ENCODE data around the gene MAPK10. TPM values are rescaled to one million over a fixed set of nuclear protein-coding genes. Genes with fewer than 3 reads are reported as not detected.

MAPK10 gene
- total RNA-seq, 2 experiments from 2014 or later = 0.28 to 0.36 TPM

DNA sequence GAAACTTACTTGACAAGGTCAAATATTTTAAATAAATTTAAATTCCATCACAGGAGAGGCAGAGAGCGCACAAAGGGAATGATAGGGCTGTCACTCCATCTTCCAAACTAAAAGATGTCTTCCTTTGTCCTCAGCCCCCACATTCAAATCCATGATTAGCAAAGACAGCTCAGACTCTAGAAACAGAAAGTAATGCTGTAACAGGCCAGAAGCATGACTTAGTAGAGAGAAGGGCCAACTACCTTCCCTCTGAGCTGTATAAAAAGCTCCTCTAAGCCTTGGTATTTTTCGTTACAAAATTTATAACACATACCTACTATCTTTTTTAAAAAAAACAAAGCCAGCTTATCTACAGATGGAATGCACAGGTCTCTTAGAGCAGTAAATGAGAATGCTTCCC lies 207.4 kb downstream of the MAPK10 start:
- POLR2A ChIA-PET = no interaction called here

DNA sequence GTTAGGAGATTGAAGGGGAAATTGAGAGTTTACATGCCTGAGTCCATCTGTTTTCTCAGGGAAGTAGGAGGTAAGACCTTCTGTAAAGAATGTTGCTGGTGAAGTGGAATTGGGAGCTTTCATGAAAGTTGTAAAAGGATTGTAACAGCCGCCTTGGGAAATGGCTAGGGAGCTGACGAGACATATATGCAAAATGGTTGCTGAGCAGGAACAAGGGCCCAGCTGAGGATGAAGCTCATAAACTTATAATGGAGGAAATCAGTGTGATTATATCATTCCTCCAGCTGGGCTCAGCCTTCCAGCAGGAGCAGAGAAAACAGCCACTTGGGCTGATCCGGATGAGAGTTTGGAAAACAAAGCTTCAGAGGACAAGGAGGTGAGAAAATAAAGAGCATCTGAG lies 208.7 kb downstream of the MAPK10 start:
- POLR2A ChIA-PET = no interaction called here
- intact Hi-C loops (cut with DNase I, micrococcal nuclease) = no loop called here
- TF ChIP-seq, protein P1, sequence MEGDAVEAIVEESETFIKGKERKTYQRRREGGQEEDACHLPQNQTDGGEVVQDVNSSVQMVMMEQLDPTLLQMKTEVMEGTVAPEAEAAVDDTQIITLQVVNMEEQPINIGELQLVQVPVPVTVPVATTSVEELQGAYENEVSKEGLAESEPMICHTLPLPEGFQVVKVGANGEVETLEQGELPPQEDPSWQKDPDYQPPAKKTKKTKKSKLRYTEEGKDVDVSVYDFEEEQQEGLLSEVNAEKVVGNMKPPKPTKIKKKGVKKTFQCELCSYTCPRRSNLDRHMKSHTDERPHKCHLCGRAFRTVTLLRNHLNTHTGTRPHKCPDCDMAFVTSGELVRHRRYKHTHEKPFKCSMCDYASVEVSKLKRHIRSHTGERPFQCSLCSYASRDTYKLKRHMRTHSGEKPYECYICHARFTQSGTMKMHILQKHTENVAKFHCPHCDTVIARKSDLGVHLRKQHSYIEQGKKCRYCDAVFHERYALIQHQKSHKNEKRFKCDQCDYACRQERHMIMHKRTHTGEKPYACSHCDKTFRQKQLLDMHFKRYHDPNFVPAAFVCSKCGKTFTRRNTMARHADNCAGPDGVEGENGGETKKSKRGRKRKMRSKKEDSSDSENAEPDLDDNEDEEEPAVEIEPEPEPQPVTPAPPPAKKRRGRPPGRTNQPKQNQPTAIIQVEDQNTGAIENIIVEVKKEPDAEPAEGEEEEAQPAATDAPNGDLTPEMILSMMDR (IDR thresholded peaks at IDR 0.05) = no peak

More for the DNA sequence above, 207.4 kb downstream of the MAPK10 start:
- no peaks in the 10 kb centered on the region for H3K4me1 Mint-ChIP-seq (ENCODE audit: low read depth)
- ATAC-seq (ENCODE audit: poor library complexity) (no peak), DNase-seq (no peak)
- H3K36me3 ChIP-seq (ENCODE audit: insufficient read depth, low read length) = no peaks in the 10 kb centered on the region
- no peaks in the 10 kb centered on the region for H3K27me3 Mint-ChIP-seq
- no peaks in the 10 kb centered on the region for H3K4me1 ChIP-seq (ENCODE audit: insufficient read depth, low read length)
- CTCF ChIA-PET = no interaction called here
- peaks cover 0 to 5% of the 10 kb centered on the region in 2 experiments for H3K9me3 ChIP-seq (ENCODE audit: control insufficient read depth in 1 of 2, insufficient read depth in 1 of 2, low read length in 2 of 2)
- no peak overlapping the region for H3K27ac ChIP-seq (ENCODE audit: low read depth in 1 of 2, low read length in 2 of 2)
- intact Hi-C loops (cut with DNase I, micrococcal nuclease) = no loop called here
- H3K4me3 Mint-ChIP-seq = no peak overlapping the region
- no peaks in the 10 kb centered on the region for H3K9me3 Mint-ChIP-seq
- no peak overlapping the region for H3K4me3 ChIP-seq (ENCODE audit: low read length)
- TF ChIP-seq, protein P1 (IDR thresholded peaks at IDR 0.05) = no peak
- no peak overlapping the region for H3K27ac Mint-ChIP-seq
- H3K36me3 Mint-ChIP-seq (ENCODE audit: low read depth) = no peaks in the 10 kb centered on the region
- H3K27me3 ChIP-seq (ENCODE audit: control insufficient read depth in 1 of 2, insufficient read depth in 2 of 2, low read length in 2 of 2) = no peaks in the 10 kb centered on the region

GRCh38 chr4:86141161-86141560 lies 218.7 kb downstream of the MAPK10 start:
- H3K4me3 Mint-ChIP-seq = no peak overlapping the region
- no peaks in the 10 kb centered on the region for H3K36me3 Mint-ChIP-seq (ENCODE audit: low read depth)
- ChIA-PET POLR2A (no interaction called here), CTCF (no interaction called here)
- TF ChIP-seq, protein P1 (IDR thresholded peaks at IDR 0.05) = no peak
- H3K27me3 Mint-ChIP-seq = no peaks in the 10 kb centered on the region
- intact Hi-C loops (cut with DNase I, micrococcal nuclease) = no loop called here
- no peaks in the 10 kb centered on the region for H3K4me1 ChIP-seq (ENCODE audit: insufficient read depth, low read length)
- H3K9me3 Mint-ChIP-seq = peaks cover 2% of the 10 kb centered on the region
- H3K4me1 Mint-ChIP-seq (ENCODE audit: low read depth) = no peaks in the 10 kb centered on the region
- no peaks in the 10 kb centered on the region for H3K27me3 ChIP-seq (ENCODE audit: control insufficient read depth in 1 of 2, insufficient read depth in 2 of 2, low read length in 2 of 2)
- no peak overlapping the region for H3K4me3 ChIP-seq (ENCODE audit: low read length)
- no peak overlapping the region for H3K27ac Mint-ChIP-seq
- ATAC-seq (ENCODE audit: poor library complexity) = no peak
- DNase-seq = no peak
- no peak overlapping the region for H3K27ac ChIP-seq (ENCODE audit: low read depth in 1 of 2, low read length in 2 of 2)
- peaks cover 0 to 4% of the 10 kb centered on the region in 2 experiments for H3K9me3 ChIP-seq (ENCODE audit: control insufficient read depth in 1 of 2, insufficient read depth in 1 of 2, low read length in 2 of 2)
- no peaks in the 10 kb centered on the region for H3K36me3 ChIP-seq (ENCODE audit: insufficient read depth, low read length)

More for the DNA sequence above, 208.7 kb downstream of the MAPK10 start:
- H3K4me3 ChIP-seq (ENCODE audit: low read length) = no peak overlapping the region
- no peaks in the 10 kb centered on the region for H3K4me1 ChIP-seq (ENCODE audit: insufficient read depth, low read length)
- Mint-ChIP-seq H3K4me1 (ENCODE audit: low read depth) (no peaks in the 10 kb centered on the region), H3K27me3 (no peaks in the 10 kb centered on the region), H3K9me3 (no peaks in the 10 kb centered on the region), H3K36me3 (ENCODE audit: low read depth) (no peaks in the 10 kb centered on the region), H3K27ac (no peak overlapping the region), H3K4me3 (no peak overlapping the region)
- no peaks in the 10 kb centered on the region for H3K27me3 ChIP-seq (ENCODE audit: control insufficient read depth in 1 of 2, insufficient read depth in 2 of 2, low read length in 2 of 2)
- CTCF ChIA-PET = no interaction called here
- peaks cover 0 to 5% of the 10 kb centered on the region in 2 experiments for H3K9me3 ChIP-seq (ENCODE audit: control insufficient read depth in 1 of 2, insufficient read depth in 1 of 2, low read length in 2 of 2)
- ATAC-seq (ENCODE audit: poor library complexity) (no peak), DNase-seq (no peak)
- H3K27ac ChIP-seq (ENCODE audit: low read depth in 1 of 2, low read length in 2 of 2) = no peak overlapping the region
- H3K36me3 ChIP-seq (ENCODE audit: insufficient read depth, low read length) = no peaks in the 10 kb centered on the region
